Fibroblast of lung (primary cell): ENCODE data around the gene DNM3.

Experiments used
- EZH2 ChIP-seq: IDR thresholded peaks from 2 replicates; pipeline ENCODE4 v1.5.1; 2012; ENCODE audit warnings: low read length, control low read depth, mild to moderate bottlenecking; ENCODE audit errors: missing control alignments
- TF ChIP-seq, protein P1 (sequence below), 2 donors: IDR thresholded peaks in 1 of 2; conservative IDR thresholded peaks in 1 of 2; 1 replicate in 1 of 2; 2 replicates in 1 of 2; pipeline ENCODE4 v1.5.1; 2011 to 2012; ENCODE audit warnings: low read length in 2 of 2, control low read depth in 1 of 2, inconsistent platforms in 1 of 2, low read depth in 1 of 2, mild to moderate bottlenecking in 1 of 2

DNA sequence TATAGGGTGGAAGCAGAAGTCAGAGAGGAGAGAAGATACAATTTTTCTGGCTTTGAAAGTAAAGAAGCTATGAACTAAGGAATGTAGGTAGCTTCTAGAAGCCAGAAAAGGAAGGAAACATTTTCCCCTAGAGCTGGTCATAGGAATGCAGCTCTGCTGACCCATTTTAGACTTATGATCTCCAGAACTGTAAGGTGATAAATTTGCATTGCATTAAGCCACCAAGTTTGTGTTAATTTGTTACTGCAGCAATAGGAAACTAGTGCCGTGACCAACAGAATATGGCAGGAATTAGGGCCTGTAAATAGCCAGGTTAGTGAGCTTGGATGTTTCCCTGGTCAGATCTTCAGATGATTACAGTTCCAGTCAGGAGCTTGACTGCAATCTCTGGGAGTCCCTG is 334.9 kb downstream of the DNM3 start:
- TF ChIP-seq, protein P1, sequence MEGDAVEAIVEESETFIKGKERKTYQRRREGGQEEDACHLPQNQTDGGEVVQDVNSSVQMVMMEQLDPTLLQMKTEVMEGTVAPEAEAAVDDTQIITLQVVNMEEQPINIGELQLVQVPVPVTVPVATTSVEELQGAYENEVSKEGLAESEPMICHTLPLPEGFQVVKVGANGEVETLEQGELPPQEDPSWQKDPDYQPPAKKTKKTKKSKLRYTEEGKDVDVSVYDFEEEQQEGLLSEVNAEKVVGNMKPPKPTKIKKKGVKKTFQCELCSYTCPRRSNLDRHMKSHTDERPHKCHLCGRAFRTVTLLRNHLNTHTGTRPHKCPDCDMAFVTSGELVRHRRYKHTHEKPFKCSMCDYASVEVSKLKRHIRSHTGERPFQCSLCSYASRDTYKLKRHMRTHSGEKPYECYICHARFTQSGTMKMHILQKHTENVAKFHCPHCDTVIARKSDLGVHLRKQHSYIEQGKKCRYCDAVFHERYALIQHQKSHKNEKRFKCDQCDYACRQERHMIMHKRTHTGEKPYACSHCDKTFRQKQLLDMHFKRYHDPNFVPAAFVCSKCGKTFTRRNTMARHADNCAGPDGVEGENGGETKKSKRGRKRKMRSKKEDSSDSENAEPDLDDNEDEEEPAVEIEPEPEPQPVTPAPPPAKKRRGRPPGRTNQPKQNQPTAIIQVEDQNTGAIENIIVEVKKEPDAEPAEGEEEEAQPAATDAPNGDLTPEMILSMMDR (conservative IDR thresholded peaks at IDR 0.05 in 1 of 2, IDR thresholded peaks at IDR 0.05 in 1 of 2; ENCODE audit: low read depth in 1 of 2, low read length in 2 of 2), result no peak
- no peak for TF ChIP-seq EZH2
